HG02763 (cell line): ENCODE results near the gene SLC35F4.

ENCODE experiments used
- ATAC-seq: cut with Tn5 transposase; IDR thresholded peaks from one replicate; pipeline ENCODE4 v1.9.1; 2021; ENCODE audit warnings: mild to moderate bottlenecking, moderate library complexity; ENCODE audit not compliant: unreplicated experiment

Gene SLC35F4

DNA sequence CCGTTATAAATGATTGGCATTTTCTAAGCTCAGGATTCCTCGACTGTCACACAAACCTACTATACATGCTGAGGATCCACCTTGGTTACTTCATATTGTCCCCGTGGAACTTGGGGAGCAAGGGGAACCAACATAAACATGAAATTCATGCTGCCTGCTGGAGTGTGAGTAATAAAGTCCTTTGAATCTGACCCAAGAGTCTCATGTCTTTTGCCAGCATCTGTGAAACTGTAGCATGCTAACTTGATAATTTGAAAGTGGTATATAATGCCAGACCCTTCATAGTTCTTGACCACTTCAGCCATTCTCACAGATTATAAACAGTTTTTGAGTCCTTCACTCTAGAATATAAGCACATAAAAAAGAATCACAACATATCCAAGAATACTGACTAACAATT lies 17.1 kb downstream of the SLC35F4 start:
- ATAC-seq = no peak

DNA sequence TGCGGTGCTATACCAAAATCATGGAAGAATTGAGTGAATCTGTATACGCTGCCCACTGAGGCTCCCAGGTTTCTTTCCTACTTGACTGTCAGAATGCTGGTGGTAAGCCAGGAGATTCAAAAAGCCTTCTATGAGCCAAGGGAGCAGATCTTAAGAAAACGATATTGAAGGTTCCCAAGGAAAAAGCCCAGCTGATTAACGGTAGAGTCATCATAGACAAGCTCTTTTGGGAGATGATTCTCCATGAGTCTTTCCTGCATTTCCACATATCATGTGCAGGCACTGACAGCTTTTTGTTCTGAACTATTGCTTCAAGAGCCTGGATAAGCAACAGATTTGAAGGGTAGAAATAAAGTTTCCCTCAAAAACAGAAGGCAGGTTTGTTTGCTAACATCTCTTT lies 17.5 kb downstream of the SLC35F4 start:
- no peak for ATAC-seq

DNA sequence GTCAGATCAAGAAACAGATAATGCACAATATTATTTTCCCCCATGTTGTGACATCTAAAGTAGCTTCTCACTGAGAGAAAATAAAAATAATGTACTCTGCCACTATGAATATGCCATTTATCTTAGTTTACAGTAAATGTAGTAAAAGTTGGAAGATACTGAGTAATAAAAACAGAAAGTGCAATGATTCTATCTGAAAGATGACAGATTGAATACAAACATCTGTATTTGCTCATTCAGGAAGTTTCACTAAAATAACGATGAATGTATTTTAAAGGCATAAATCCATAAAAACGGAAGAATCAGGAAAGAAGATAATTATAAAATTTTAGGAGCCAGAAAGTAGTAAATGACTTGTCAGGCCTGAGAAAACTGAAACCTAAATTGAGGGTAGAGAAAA lies 18.2 kb downstream of the SLC35F4 start:
- no peak for ATAC-seq

DNA sequence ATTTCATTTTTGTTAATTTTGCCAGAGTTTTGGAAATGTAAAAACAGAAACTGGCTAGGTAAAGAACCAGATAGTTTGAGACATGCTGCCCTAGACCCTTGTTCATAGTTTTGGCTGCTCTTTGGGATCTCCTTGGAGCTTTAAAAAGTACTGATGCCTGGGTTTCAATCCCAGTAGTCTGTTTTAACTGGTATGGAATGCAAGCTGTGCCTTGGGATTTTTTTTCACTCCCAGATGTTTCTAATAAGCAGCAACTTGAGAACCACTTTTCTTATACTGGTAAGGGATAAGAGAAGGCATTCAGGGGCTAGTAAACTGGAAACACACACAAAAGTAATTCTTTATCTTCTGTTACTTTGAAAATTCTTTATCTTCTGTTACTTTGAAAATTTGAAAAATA lies 18.8 kb downstream of the SLC35F4 start:
- no peak for ATAC-seq

DNA sequence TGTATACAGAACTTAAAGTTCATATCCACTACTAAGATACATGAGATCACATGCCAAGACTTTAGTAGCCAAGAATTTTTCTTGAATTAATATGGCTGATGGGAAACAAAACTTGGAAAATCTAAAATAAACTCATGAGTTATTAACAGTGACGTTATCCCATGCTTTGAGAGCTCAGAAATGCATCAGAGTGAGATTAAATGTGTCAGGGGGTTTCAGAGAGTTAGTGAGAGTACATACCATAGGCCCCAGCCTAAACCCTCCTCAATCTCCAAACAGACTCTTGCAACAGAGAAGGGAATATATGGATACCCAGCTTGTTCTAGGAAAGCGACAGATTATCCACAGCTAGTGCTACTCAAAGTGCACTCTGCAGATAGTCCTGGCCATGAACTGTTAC lies 19.3 kb downstream of the SLC35F4 start:
- no peak for ATAC-seq

DNA sequence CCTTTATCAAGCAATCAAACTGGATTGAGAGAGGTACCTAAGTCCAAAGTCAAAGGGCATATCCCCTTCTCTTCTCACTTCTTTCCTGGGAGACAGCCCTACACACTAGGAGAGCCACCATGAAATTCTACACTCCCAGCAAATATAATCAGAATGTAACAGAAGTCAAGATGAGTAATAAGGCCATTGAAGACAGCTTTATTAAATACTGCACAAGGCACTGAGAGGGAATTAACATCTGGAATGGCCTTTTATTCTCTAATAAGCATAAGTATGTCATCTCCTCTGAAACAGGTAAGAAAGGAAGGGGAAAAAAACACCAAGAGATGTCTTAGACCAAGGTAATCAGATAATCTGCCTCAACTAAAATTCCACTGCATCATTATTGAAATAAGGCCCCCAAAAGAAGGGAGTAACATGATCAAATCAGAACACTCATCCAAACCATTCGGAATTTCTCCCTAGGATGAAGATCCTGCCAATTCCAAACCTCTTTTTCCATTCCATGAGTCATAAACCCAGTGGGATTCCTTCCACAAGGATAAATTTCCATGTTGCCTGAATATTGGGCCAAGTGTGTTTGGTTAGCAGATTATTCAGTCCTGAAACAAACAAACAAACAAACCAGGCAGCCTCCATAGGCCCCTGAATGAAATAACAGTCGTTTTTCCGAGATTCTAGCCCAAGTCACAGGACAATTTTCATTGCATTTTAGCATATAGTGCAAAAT lies 19.9 kb downstream of the SLC35F4 start:
- ATAC-seq = no peak

DNA sequence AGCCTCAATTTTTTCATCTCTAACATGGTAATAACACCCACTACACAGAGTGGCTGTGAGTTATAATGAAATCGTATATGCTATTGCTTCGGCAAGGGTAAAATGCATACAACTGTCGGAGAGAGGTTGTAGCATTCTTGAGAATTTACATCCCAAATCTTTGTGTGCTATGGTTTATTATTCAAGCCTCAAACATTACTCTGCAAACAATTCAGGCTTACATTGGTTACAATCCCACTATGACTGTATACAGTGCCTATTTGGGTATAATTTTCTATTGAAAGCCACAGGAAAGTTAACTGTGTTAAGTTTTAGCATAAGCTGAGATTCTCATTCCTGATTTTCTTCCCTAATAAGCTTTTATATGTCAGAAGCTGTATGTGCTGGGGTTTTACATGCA lies 20.6 kb downstream of the SLC35F4 start:
- ATAC-seq = no peak

DNA sequence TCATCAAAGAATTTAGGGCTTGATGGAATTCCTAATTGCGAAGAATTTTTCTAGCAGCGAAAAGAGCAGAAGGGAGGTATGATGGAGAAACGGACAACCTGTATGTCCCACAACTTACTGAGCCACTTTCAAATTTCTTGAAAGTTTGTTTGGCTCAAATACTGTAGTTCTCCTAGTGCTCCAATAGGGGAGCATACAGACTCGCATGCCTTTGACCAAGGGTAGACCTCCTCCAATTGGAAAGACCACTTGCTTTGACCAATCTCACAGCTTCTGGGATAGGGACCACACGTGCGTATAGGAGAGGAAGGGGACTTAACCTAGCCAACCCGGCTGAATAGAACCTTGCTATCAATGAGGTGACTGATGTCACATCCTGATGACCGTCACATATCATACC lies 28.6 kb downstream of the SLC35F4 start:
- ATAC-seq = no peak

DNA sequence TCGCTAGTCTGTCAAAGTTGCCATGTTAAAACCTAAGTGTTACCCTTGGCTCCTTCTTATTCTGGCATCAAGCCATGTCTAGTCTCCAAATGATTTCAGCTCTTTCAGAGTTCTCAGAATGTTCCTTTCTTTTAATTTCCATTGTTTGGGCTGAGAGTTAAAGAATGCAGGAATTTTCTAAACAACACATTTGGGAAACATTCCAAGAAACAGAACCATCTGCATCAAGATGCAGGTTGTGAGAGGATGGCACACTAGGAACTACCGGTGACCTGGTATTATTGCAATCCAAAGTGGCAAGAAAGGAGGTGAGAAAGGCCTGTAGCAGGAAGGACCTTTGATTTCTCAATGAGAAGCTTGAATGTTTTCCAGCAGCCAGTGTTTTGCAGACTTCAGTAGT lies 30.1 kb downstream of the SLC35F4 start:
- ATAC-seq = no peak

DNA sequence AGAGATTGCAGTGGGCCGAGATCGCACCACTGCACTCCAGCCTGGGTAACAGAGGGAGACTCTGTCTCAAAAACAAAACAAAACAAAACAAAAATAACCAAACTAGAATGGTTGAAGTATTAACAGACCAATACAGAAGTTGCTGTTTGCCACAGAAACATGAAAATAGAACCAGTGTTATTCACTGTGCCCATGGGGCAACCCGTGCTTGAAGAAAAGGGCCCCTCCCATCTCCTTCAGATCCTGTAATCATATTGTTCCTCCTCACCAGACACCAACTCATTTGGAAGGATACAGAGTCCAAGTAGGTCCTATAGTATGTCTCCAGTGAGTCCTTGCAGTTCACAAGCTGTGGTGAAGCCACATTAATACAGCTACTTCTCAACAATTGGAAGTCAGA lies 30.9 kb downstream of the SLC35F4 start:
- no peak for ATAC-seq

DNA sequence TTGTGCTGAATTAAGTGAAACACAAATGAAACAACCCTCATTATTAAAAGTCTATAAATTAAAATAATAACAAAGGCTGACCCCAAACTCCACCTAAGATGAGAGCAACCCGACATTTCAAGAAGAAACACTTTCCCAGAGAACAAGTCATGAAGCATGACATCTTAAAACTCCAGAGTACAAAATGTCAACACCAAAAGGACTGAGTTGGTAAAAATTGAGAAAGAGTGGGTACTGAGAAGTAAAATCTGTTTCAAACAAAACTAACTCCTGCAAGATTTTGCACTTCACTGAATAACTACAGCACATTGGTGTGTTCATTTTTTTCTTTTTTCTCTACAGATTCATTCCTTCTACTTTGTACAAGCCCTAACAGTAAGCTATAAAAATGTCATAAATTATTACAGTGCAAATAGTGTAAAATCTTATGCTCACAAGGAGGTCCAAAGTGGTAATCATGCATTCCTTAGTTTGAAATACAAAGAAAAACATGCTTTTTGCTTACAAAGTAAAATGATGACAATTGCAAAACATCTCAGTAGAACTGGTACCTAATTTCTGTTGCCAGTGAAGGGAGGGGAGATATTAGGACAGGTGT lies 31.8 kb downstream of the SLC35F4 start:
- ATAC-seq = no peak

DNA sequence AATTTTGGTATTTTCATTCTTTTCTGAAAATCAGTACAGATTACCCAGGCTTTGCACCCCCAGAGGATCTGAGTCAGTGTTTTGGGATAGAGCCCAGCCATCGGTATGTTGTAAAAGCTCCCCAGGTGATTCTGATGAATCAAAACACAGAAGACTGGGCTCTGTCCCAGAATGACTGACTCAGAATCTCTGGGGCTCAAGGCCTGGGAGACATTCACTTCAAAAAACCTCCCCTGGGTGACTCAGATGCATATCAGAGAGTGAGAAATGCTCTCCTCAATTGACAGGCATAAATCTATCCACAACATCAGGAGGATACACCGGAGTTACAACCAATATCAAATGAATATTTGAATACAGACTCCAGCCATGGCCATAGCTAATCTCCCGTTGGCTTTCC lies 32.6 kb downstream of the SLC35F4 start:
- ATAC-seq = no peak

DNA sequence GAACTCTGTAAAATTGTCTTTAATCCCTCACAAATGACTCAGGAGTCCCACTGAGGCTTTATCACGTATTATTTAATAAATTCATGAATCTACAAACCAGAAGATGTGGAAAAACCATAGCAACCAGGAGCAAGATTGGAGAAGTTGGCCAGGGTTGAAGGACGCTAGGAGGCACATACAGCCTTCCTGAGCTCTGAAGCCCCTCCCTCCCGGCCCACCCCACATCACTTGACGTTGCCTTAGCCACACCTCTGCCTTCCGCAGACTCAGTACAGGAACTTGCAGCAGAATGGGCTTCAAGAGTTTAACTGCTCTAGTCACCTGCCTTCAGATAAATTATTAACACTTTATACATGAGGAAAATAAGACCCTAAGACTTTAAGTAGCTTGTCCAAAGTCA lies 33.9 kb downstream of the SLC35F4 start:
- no peak for ATAC-seq

DNA sequence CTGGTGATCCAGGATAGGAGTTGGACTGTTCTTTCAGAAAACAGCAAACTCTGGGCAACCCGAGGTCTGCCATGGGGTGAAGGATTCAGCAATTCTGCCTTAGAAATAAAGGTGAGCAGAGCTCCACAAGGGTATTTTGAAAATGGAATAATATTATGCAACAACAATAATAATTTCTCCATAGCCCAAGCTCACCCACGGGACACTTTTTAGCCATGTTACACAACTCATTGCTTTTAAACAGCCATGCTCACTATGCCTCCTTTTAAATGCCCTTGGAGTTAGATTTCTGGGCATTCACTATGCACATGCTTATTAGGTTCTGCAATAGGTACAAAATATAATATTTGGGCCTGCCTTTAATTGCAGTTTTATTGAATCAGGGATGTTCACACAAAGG lies 37.2 kb downstream of the SLC35F4 start:
- ATAC-seq = no peak

DNA sequence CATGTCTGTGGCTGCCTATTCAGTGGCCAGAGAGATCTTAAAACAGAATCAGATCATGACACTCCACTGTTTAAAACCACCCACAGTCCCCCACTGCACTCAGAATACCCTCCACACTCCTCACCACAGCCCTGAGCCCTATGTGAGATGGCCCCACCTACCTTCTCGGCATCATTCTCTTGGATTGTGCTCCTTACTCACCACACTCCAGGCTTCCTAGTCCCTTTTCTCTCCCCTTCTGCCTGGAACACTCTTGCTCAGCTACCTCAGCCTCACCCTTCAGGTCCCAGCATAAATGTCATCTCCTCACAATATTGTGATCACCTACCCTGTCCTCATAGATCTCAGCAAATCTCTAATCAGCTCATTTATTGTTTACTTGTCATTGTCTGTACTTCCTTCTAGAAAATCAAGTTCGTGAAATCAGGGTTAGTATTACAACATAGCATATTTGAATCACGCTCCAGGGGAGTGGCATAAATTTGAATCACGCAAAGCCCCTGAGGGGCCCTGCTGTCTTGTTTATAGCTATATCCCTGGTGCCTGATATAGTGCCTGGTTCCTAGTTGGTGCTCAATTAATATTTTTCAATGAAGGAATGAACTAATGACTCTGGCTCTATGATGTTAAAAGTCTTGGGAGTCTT lies 42.8 kb downstream of the SLC35F4 start:
- ATAC-seq = no peak

DNA sequence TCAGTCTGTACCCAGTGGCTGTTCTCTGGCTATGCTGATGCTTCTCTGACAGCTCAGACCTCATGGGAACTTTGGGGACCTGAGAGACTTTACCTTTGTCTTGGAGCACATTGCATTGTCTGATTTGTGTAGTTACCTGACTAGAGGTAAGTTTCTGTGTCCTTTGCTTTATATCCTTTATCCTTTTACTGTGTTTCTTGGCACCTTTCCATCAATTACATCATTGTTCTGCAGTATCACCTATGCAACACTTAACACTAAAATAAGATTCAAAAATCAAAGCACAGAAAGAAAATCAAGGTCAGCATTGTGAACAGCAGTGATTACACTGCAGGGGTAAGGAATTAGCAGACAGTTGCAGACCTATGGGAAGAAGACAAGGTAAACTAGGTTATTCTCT lies 43.8 kb downstream of the SLC35F4 start:
- no peak for ATAC-seq

DNA sequence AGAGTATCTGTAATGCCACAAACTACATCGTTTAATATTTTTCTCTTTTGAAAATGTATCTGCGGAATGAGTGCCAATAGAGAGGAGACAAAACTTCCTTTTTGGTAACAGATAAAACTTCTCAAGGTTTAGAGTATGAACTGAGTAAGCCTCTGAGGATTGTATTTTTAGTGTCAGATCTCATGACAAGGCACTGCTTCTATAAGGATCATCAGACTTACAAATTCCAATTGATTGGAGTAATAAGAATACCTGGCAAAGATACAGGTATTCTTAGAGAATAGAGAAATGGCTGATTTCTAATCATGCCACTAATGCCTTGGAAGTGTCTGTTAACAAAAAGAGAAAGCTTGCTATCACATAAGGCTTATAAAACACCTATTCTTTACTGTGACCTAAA lies 45.3 kb downstream of the SLC35F4 start:
- no peak for ATAC-seq

DNA sequence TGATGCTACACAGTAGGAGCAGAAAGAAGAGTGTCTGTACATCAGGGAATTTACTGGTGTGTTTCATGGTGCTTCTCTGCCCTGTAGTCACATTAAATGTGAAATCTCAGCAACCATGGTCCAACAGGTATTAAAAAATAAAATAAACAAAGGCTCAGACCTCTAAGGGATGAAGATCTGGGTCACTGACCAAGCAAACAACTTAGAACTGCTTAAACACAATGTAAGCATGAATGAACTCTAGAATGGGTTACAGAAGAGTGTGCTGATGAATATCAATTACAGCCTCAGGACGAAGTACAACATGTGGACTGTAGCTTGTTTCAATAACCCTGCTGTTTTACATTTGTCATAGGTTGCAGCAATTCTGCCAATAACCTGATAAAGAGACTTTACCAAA lies 47.4 kb downstream of the SLC35F4 start:
- no peak for ATAC-seq

DNA sequence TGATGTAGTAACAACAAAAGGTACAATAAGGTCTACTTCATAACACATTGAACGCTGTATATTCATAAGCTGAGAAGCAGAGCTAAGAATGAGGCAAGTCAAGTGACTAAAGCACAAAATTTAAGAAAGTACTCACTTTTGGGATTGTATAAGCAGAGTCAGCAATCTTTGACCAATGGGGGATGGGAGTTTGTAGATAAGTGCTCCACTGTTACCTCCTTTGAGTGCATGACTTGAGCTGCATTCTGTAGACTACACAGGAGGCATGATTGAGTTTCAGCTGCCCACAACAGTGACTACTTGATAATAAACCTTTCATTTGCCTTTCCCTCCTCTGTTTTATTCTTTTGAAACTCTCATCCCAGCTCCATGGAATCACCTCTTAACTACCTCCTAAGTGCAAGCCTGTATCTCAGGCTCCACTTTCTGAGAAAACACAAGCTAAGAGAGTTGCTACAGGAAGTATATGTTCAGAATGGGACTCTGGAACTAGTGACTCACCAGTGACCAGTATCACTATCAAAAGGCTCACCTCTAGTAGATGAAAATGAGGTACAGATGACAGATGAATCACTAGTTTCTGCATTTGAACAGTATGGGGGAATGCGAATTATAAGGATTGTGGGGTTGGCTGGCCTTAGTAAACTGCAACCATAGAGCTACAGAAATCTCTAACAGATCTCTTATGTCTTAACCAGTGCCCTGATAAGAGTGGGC lies 49.2 kb downstream of the SLC35F4 start:
- ATAC-seq = no peak

DNA sequence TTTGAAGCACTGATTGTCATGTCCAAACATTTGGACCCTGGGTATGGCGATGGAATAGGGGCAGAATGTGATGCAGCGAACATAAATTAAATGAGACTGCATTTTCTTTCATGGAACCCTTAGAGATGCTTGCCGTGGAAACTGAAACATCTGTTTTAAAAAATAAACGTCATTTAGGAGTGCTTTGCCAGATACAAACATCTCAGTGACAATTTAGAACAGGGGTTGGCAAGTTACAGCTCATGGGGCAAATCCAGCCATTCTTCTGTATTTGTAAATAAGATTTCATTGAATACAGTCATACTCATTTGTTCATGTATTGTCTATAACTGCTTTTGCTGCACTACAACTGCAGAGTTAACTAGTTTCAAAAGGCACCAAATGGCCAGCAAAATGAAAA lies 51.2 kb downstream of the SLC35F4 start:
- ATAC-seq = no peak

DNA sequence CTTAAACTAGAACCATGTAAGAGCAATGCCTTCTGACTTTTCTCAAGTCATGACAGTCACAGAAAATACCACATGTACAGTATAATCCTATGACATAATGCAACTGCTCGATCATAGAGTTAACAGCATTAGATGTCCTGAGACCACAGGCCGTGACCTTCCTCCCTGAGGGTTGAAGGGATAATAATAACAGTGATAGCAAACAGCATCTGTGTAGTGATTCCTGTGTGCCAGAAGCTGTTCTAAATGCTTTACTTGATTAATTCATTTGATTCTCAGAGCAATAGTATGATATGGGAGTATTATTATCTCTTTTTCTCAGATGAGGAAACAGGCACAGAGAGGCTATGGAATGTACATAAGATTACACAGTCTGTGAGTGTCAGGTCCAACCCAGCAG lies 53.2 kb downstream of the SLC35F4 start:
- ATAC-seq = no peak

DNA sequence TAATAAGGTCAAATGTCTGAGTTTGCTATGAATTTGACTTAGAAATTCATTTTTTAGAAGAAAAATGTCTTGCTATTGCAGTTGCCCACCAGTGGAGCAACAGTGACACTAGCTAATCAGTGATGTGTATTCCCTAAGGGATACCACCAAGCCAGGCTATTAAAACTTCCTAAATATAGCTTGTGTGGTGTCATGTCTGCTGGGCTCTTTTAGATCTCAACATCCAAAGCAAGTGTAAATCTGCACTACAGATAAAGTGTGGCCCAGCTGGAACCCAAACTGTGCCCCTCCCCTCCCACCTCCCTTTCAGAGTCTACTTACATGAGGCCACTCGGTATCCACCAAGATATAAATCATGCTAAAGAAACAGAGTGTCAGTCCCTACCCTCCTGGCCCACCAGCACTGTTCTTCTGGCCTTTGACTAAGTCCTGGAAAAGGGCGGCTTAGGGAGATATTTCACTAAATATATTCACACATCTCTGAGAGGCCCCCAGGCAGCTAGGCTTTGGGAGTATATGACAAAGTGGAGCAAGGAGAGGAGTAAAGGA lies 53.8 kb downstream of the SLC35F4 start:
- no peak for ATAC-seq
